HepG2 (cell line): ENCODE results near the gene TOMM20. TPM values are rescaled to one million over a fixed set of nuclear protein-coding genes. Genes with fewer than 3 reads are reported as not detected.

ENCODE experiments used
- ATAC-seq: fragments of 200-7000 bp; cut with Tn5 transposase; 3 replicates; pipeline ENCODE4 v1.9.1; 2020; ENCODE audit warnings: mild to moderate bottlenecking, moderate library complexity
- BruUV-seq: library from RNA; stranded (reverse); fragments of 400-500 nt; replicated peaks from 2 replicates; lab custom pipeline; 2021; lab: Mats Ljungman, UMichigan
- CTCF ChIA-PET: fragments of 300-600 bp; formaldehyde crosslinking; extraction: SDS; loops from one replicate; lab custom pipeline; 2021; ENCODE audit warnings: low total read pairs, inconsistent platforms, low intra/inter-chr PET ratio; lab: Yijun Ruan, JAX
- POLR2A ChIA-PET: fragments of 350-600 bp; sonication (Branson Sonifier 250); formaldehyde crosslinking; loops from one replicate; lab custom pipeline; 2020; ENCODE audit warnings: antibody characterized with exemption, inconsistent platforms; lab: Yijun Ruan, JAX
- DNase-seq: peaks from one replicate; pipeline ENCODE4 v3.0.0-alpha.2; 2015; ENCODE audit warnings: low spot score
- FAIRE-seq: peaks from 3 replicates; lab custom pipeline; 2011; peaks lifted over from hg19 to GRCh38; lab: Jason Lieb, UNC
- H2AFZ ChIP-seq: one replicate; pipeline ENCODE4 v1.6.1; 2011; ENCODE audit warnings: low read length, inconsistent platforms
- H3K27ac ChIP-seq: fragments of 300-600 bp; 3 replicates; pipeline ENCODE4 v1.8.0; 2011; ENCODE audit warnings: mixed run types, mild to moderate bottlenecking, mixed read lengths, low read length, inconsistent platforms; ENCODE audit not compliant: insufficient read depth; ENCODE audit errors: extremely low read length
- H3K27me3 ChIP-seq, 2 experiments: fragments of 200-600 bp in 1 of 2; 2 replicates in 1 of 2; 3 replicates in 1 of 2; pipeline versions ENCODE4 v1.6.0 to v1.8.0; 2011; ENCODE audit warnings: low read length in 2 of 2, mild to moderate bottlenecking in 2 of 2, moderate library complexity in 2 of 2, inconsistent platforms in 1 of 2; ENCODE audit not compliant: insufficient read depth in 2 of 2, control insufficient read depth in 1 of 2
- H3K36me3 ChIP-seq, 2 experiments: fragments of 200-600 bp in 1 of 2; replicated peaks in 1 of 2; 2 replicates in 1 of 2; 3 replicates in 1 of 2; pipeline versions ENCODE4 v1.5.1 to v1.8.0; 2011; ENCODE audit warnings: low read length in 2 of 2, inconsistent platforms in 1 of 2; ENCODE audit not compliant: insufficient read depth in 2 of 2, control insufficient read depth in 1 of 2
- H3K4me1 ChIP-seq: 2 replicates; pipeline ENCODE4 v1.5.1; 2012; ENCODE audit warnings: low read length, inconsistent platforms; ENCODE audit not compliant: insufficient read depth
- H3K4me2 ChIP-seq: 2 replicates; pipeline ENCODE4 v1.6.0; 2011; ENCODE audit warnings: low read depth, low read length, inconsistent platforms
- H3K4me3 ChIP-seq, 3 experiments: fragments of 200-600 bp in 1 of 3; sonication (generic), shearing (Covaris generic) in 1 of 3; replicated peaks in 1 of 3; 2 replicates each; pipeline ENCODE4 v1.5.1; 2011 to 2016; ENCODE audit warnings: low read length in 3 of 3, inconsistent platforms in 2 of 3, low read depth in 2 of 3, mild to moderate bottlenecking in 2 of 3, control low read depth in 1 of 3, mixed read lengths in 1 of 3; ENCODE audit not compliant: insufficient read depth in 1 of 3
- H3K79me2 ChIP-seq: one replicate; pipeline ENCODE4 v1.6.1; 2011; ENCODE audit warnings: low read length, inconsistent platforms; ENCODE audit not compliant: insufficient read depth
- H3K9ac ChIP-seq: 2 replicates; pipeline ENCODE4 v1.6.0; 2011; ENCODE audit warnings: mild to moderate bottlenecking, low read depth, low read length, inconsistent platforms; ENCODE audit not compliant: insufficient read depth
- H3K9me3 ChIP-seq: 2 replicates; pipeline ENCODE4 v1.5.1; 2012; ENCODE audit warnings: mild to moderate bottlenecking, low read length
- H4K20me1 ChIP-seq: 2 replicates; pipeline ENCODE4 v1.6.0; 2011; ENCODE audit warnings: inconsistent platforms, mild to moderate bottlenecking, low read length, moderate library complexity; ENCODE audit not compliant: insufficient read depth
- AGO2 ChIP-seq: fragments of 200-400 bp; formaldehyde crosslinking; optimal IDR thresholded peaks from 2 replicates; pipeline ENCODE3; 2017; ENCODE audit warnings: mild to moderate bottlenecking, low read depth, low read length, moderate library complexity
- HNRNPH1 ChIP-seq: fragments of 200-400 bp; formaldehyde crosslinking; optimal IDR thresholded peaks from 2 replicates; pipeline ENCODE3; 2017; ENCODE audit warnings: mild to moderate bottlenecking, low read depth, low read length
- MBD4 ChIP-seq: IDR thresholded peaks from 2 replicates; pipeline ENCODE4 v1.6.1; 2012; ENCODE audit warnings: low read length, inconsistent platforms, borderline replicate concordance
- POLR2A ChIP-seq, 2 experiments: IDR thresholded peaks; 2 replicates each; pipeline ENCODE4 v1.6.1; 2011; ENCODE audit warnings: low read depth in 2 of 2, low read length in 2 of 2, mild to moderate bottlenecking in 1 of 2, moderate library complexity in 1 of 2; ENCODE audit not compliant: insufficient read depth in 1 of 2
- POLR2AphosphoS5 ChIP-seq: IDR thresholded peaks from 2 replicates; pipeline ENCODE4 v1.6.1; 2012; ENCODE audit warnings: low read depth, low read length
- RBM22 ChIP-seq: fragments of 200-400 bp; formaldehyde crosslinking; optimal IDR thresholded peaks from 2 replicates; pipeline ENCODE3; 2017; ENCODE audit warnings: mild to moderate bottlenecking, low read length, moderate library complexity
- ZNF460 ChIP-seq: sonication (generic); formaldehyde crosslinking; IDR thresholded peaks from 2 replicates; pipeline ENCODE4 v1.5.1; 2020; ENCODE audit warnings: missing genetic modification reagents, mild to moderate bottlenecking, borderline replicate concordance
- ZNF646 ChIP-seq: sonication (generic); formaldehyde crosslinking; IDR thresholded peaks from 2 replicates; pipeline ENCODE4 v1.9.0; 2021; ENCODE audit warnings: mild to moderate bottlenecking, missing genetic modification reagents
- WGBS: methylation state at CpG from one replicate; pipeline ENCODE4 v1.1.6; 2017; ENCODE audit warnings: low lambda C conversion rate; 5-methylcytosine and 5-hydroxymethylcytosine counted together
- in situ Hi-C: cut with HindIII; loops from 2 replicates; pipeline ENCODE4 v1.10.0; 2017; ENCODE audit warnings: low pct_unique_long_range_greater_than_20kb; ENCODE audit not compliant: extremely low pct_ligation_motif_present
- intact Hi-C: fragments of 100-400 bp; cut with micrococcal nuclease; formaldehyde crosslinking; loops from one replicate; pipeline ENCODE4 v1.10.0; 2022; ENCODE audit not compliant: unreplicated experiment
- polyA plus RNA-seq, 8 experiments: library from polyadenylated mRNA; depleted of rRNA in 3 of 8; stranded (reverse) in 7 of 8; unstranded in 1 of 8; fragments of >200 nt; fragmentation: Illumina TruSeq in 4 of 8; extraction: Trizol in 4 of 8; gene quantifications; 2 replicates each; pipeline versions ENCODE4 v1.2.1 to v1.2.3, GENCODE V29; 2011 to 2016; ENCODE audit warnings: low read depth in 4 of 8, missing spikeins in 1 of 8, mixed read lengths in 1 of 8; ENCODE audit not compliant: insufficient read depth in 1 of 8
- total RNA-seq, 5 experiments: library from RNA; depleted of rRNA; stranded (reverse); fragments of >200 nt; fragmentation: Illumina TruSeq; extraction: Trizol; gene quantifications; 2 replicates each; pipeline ENCODE4 v1.2.3, GENCODE V29; 2016; ENCODE audit warnings: low read depth in 1 of 5

The TOMM20 gene
- total and polyA plus RNA-seq, 2 of the 13 experiments (the other 11 are each of a cell fraction or from before 2014, with no cell fraction given), result 153 to 376 TPM

- TF ChIP-seq RBM22, result peak; percentile 75
- peak; percentile 49 for TF ChIP-seq POLR2AphosphoS5
Measured at GRCh38 chr1:235108876-235109275, 19.8 kb downstream of the TOMM20 start (continued).

- intact Hi-C loops, result loop anchor here (10.0 kb wide), 1 partner anchor 57 kb away; the partner anchor contains the start of gene RBM34
- Histone ChIP-seq H3K4me2 (no peak overlapping the region), H3K27ac (no peak overlapping the region), H4K20me1 (peaks cover 40% of the 10 kb centered on the region), H3K79me2 (peaks cover 15% of the 10 kb centered on the region), H3K4me3 (no peak overlapping the region), H3K27me3 (no peaks in the 10 kb centered on the region), H3K36me3 (peaks cover 14 to 46% of the 10 kb centered on the region in 2 experiments), H3K9me3 (no peaks in the 10 kb centered on the region), H3K9ac (no peak overlapping the region), H3K4me1 (peaks cover 24% of the 10 kb centered on the region), H2AFZ (no peak overlapping the region)
- in situ Hi-C loops, result no loop called here
- peak; percentile 25; the same call in 1 of the 2 replicates for TF ChIP-seq MBD4
- TF ChIP-seq POLR2A (IDR thresholded peaks at IDR 0.05; ENCODE audit: insufficient read depth in 1 of 2, low read depth in 2 of 2, low read length in 2 of 2), result peak; percentile 34; a peak in 1 of 4 replicates
- peak; percentile 6 for TF ChIP-seq RBM22
- no peak for TF ChIP-seq ZNF646 (CRISPR knock-in tag)
- TF ChIP-seq HNRNPH1, result no peak
- TF ChIP-seq ZNF460 (CRISPR knock-in tag), result peak; percentile 44; the same call in 1 of the 2 replicates
- TF ChIP-seq AGO2, result peak; percentile 41
- no TSS peak for BruUV-seq
- ChIA-PET POLR2A (no interaction called here), CTCF (no interaction called here)
- DNase-seq (no peak), FAIRE-seq (no peak), ATAC-seq (no peak)
- WGBS, result 100% methylated on average over 1 of the region's 1 CpG
Measured at GRCh38 chr1:235108185-235108593, 20.4 kb downstream of the TOMM20 start.
